Hepatocyte (in vitro differentiated cells): Measurements from ENCODE around the gene SEMA3G.

ENCODE experiments used
- EZH2 ChIP-seq: fragments of 200-600 bp; sonication (generic); IDR thresholded peaks from 2 replicates; pipeline ENCODE4 v1.6.1; 2016; ENCODE audit warnings: antibody characterized with exemption, mild to moderate bottlenecking, borderline replicate concordance
- EZH2phosphoT487 ChIP-seq: fragments of 200-600 bp; sonication (generic); IDR thresholded peaks from one replicate; pipeline ENCODE4 v1.6.1; 2018; ENCODE audit warnings: antibody characterized with exemption, mild to moderate bottlenecking, low read depth, moderate library complexity; ENCODE audit not compliant: unreplicated experiment, severe bottlenecking
- TF ChIP-seq, protein P1 (sequence below): fragments of 200-600 bp; sonication (generic); IDR thresholded peaks from 2 replicates; pipeline ENCODE4 v1.5.1; 2016; ENCODE audit warnings: antibody characterized with exemption, mild to moderate bottlenecking; ENCODE audit not compliant: poor library complexity

DNA sequence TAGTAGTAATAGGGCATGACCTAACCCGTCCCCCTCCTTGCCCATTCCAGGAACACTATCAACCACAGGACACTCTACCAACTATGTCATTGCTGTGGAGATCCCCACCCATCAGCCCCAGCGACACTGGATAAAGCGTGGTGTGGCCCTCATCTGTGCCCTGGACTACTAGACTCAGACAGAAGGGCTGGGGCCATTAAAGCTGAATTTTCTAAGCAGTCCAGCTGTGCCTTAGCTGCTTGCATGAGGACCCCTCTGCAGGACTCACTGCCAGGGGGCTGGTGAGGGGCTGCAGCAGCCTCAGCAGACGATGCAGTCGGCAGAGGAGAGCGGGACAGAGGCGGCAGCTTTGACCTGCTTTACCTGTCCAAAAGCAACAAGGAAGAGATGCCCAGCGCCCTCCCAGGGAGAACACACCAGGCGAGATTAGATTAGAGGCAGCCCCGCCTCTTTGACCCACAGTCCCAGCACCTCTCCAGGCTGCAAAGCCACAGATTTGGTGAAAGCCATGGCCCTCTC, 44.6 kb downstream of the SEMA3G start:
- TF ChIP-seq, protein P1, sequence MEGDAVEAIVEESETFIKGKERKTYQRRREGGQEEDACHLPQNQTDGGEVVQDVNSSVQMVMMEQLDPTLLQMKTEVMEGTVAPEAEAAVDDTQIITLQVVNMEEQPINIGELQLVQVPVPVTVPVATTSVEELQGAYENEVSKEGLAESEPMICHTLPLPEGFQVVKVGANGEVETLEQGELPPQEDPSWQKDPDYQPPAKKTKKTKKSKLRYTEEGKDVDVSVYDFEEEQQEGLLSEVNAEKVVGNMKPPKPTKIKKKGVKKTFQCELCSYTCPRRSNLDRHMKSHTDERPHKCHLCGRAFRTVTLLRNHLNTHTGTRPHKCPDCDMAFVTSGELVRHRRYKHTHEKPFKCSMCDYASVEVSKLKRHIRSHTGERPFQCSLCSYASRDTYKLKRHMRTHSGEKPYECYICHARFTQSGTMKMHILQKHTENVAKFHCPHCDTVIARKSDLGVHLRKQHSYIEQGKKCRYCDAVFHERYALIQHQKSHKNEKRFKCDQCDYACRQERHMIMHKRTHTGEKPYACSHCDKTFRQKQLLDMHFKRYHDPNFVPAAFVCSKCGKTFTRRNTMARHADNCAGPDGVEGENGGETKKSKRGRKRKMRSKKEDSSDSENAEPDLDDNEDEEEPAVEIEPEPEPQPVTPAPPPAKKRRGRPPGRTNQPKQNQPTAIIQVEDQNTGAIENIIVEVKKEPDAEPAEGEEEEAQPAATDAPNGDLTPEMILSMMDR: no peak
- no peak for TF ChIP-seq EZH2
- no peak for TF ChIP-seq EZH2phosphoT487
